HG02938 (cell line): ENCODE data around the gene MUS81.
A peak's percentile ranks its signal among the peaks of the same experiment; 100 is the strongest.

Experiments used
- ATAC-seq: cut with Tn5 transposase; IDR thresholded peaks from one replicate; pipeline ENCODE4 v1.9.1; 2021; ENCODE audit warnings: mild to moderate bottlenecking, moderate library complexity; ENCODE audit not compliant: unreplicated experiment

The MUS81 gene

GRCh38 chr11:65870706-65871681 is 10.8 kb downstream of the MUS81 start:
- ATAC-seq, result no peak

GRCh38 chr11:65871811-65872548 is 11.7 kb downstream of the MUS81 start:
- no peak for ATAC-seq

GRCh38 chr11:65872586-65873317 is 12.5 kb downstream of the MUS81 start, which contains the start of gene EFEMP2:
Gene EFEMP2 (minus strand): TSS chr11:65872800. CDS start chr11:65872354, 446 bp downstream.
- ATAC-seq, result no peak

GRCh38 chr11:65873318-65874156 is 13.3 kb downstream of the MUS81 start:
- peak; percentile 64 for ATAC-seq

GRCh38 chr11:65879617-65880016 is 19.4 kb downstream of the MUS81 start, which contains the start of gene CTSW:
Gene CTSW (plus strand): TSS chr11:65879837. CDS start chr11:65879855, 18 bp downstream.
- no peak for ATAC-seq

- no peak for ATAC-seq
Observed at GRCh38 chr11:65880027-65880426, 19.8 kb downstream of the MUS81 start.

GRCh38 chr11:65880844-65881421 is 20.7 kb downstream of the MUS81 start:
- ATAC-seq, result no peak

- ATAC-seq, result no peak
Observed at GRCh38 chr11:65882120-65883057, 22.2 kb downstream of the MUS81 start.

- no peak for ATAC-seq
Observed at GRCh38 chr11:65883058-65883761, 23.0 kb downstream of the MUS81 start.

GRCh38 chr11:65883786-65884715 is 23.8 kb downstream of the MUS81 start:
- ATAC-seq, result no peak

GRCh38 chr11:65884716-65885092 is 24.5 kb downstream of the MUS81 start:
- ATAC-seq, result no peak

- no peak for ATAC-seq
Observed at GRCh38 chr11:65885231-65885630, 25.0 kb downstream of the MUS81 start.

GRCh38 chr11:65885808-65886536 is 25.7 kb downstream of the MUS81 start:
- no peak for ATAC-seq

GRCh38 chr11:65886826-65887722 is 26.8 kb downstream of the MUS81 start:
- ATAC-seq, result no peak

- no peak for ATAC-seq
Observed at GRCh38 chr11:65887723-65888162, 27.5 kb downstream of the MUS81 start.
